Endometrium (tissue), 2 donors: ENCODE data around the gene MECR.

Source experiments
- FAIRE-seq: peaks from 2 replicates; lab custom pipeline; 2012; peaks lifted over from hg19 to GRCh38; lab: Jason Lieb, UNC
- donor health status: control.
- donor health status: control.

MECR gene

DNA sequence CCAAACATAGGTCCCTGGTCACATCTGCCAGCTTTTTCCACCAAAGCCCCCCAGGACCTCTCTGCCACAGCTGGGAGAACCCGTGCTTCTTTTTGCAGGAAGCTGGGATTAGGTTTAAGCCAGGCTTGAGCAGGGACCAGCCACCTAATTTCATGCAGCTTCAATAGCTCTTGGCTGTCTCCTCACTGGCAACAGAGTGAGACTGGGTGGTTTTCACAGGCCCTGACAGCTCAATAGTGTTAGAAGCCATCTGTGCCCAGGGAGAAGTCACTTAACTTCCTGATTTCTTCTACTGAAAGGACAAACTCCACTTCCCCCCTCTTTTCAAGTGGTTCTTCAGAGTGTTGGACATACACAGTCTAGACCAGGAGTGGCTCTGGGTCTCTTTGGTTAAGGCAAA is 28.7 kb downstream of the MECR start:
- no peak for FAIRE-seq

DNA sequence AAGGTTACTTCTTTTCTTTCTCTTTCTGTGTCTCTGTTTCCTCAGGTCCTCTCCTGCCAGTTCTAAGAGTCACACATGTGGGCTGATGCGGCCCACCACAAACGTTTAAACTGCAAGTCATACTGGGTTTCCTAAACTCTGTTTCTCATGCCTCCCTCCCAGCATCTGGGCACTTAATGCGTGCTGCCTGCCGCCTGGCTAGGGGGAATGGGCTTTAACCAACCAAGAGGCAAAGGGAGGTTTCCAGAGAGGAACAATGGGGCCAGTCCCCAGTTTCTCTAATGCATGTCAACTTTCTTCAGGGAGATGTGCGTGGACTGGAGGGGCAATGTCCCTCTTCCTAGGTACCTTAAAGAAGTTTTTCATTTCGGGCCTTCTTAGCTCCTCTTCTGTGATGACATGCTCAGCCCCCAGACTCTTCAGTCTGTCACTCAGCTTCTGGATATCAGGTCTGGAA is 29.1 kb downstream of the MECR start:
- no peak for FAIRE-seq

DNA sequence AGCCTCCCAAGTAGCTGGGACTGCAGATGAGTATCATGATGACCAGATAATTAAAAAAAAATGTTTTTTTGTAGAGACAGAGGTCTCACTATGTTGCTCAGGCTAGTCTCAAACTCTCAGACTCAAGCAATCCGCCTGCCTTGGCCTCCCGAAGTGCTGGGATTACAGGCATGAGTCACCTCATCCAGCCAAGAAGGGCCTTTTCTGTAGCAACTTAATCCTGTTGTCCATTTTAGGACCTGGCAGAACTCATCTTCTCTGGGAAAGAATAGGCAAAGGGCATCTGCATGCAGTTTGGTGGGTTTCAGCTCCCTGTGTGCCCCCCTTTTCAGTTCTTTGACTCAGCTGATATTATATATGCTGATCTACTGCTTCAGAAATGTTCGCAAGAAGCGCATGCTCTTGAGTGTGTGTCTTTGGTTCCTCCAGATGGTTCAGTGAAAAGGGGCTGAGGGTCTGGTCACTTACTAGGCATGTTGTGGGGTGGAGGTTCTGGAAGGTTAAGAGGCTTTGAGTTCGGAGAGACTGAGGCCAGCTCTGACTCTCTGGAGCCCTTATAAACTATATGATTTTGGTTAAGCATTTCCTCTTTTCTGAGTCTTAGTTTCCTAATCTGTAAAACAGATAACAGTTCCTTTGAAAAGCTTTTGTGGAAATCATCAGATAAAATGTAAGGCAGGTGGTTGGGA is 29.7 kb downstream of the MECR start:
- FAIRE-seq: no peak

DNA sequence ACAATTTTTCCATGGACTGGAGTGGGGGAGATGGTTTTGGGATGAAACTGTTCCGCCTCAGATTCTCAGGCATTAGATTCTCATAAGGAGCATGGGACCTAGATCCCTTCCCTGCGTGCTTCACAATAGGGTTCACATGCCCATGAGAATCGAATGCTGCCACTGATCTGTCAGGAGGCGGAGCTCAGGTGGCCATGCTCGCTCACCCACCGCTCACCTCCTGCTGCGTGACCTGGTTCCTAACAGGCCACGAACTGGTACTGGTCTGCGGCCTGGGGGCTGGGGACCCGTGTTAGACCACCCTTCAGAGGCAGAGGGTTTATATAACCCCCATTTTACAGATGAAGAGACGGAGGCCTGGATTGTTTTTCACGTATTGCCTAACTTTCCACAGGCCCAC is 32.7 kb downstream of the MECR start:
- FAIRE-seq: no peak

DNA sequence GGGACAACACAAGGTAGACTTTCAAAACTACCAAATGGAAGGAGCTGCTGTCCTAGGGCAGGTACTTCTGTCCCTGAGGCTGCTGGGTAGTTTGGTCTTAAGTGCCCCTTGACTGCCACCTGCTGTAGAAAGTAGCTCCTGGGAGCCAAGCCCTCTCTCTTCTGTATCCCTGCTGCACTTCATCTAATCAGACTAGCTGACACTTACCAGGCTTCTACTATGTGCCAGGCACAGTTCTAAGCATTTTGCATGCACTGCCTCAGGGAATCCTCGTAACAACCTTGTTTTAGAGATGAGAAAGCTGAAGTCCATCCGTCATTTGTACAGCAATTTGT is 33.2 kb downstream of the MECR start:
- FAIRE-seq: no peak

DNA sequence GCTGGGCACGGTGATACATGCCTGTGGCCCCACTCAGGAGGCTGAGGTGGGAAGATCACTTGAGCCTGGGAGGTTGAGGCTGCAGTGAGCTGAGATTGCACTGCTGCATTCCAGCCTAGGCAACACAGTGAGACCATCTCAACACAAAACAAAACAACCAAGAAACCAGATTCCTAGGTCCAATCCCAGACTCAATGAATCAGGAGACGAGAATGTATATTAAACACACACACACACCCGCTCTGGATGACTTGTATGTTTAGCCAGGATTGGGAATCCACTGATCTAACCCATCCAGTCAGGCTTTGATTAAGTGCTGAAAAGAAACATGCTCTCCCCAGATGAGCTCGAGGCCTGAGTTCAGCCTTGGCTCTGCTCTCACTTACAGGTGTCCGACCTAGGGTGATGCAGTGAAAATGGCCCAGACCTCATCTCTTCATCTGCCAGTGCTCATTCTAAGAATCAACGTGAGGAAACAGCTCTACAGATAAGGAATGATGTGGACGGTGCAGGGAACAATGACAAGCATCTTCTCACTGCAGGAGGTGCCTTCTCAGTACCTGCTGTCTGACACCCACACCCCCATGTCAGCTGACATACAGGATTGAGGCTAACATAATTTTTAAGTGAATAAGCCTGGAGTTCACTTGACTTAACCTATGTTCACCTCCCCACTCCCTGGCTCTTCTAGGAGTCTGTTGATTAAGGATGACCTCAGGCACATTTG is 33.7 kb downstream of the MECR start:
- FAIRE-seq: no peak

DNA sequence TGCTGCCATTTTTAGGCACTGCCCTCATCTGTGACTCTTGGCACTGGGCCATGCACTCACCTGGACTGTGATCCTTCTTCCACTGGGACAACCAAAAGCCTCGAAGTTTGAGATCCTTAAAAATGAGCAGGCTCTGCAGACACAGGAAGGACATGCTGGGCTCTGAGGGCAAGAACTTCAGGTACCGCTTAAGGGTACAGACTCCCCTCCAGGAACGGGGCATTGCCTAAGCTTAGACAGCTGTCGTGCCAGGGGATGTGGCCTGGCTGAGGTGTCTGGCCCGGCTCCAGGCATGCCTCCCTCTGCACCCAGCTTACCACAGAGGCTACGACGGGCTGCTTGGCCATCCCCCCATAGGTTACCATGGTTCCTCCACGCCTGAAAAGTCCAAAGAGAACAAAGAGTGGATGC is 34.8 kb downstream of the MECR start:
- FAIRE-seq: no peak

DNA sequence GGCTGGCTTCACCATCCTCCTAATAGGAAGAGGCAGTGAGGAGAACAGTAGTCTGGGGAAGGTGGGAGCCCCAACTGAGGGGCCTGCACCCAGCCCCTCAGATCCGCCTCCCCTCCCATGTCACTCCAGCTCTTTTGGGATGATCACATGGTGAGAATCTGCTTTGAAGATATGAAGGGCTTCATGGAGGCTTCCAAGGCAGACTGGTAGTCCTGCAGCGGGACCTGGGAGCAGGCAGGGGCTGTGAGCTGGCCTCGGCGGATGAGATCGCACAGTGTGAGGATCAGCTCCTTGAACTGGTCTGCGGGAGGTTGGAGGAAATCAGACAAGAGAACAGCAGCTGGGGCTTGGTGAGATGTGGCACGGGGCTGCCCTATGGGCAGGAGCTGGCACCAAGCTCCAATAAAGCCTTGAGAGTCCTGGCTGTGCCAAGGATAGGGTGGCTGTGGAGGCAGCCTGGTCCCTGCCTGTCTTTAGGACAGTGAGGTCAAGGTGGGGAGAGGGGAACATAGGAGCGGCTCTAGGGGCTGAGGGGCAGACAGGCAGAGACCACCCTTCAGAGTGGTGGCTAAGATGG is 36.8 kb downstream of the MECR start:
- no peak for FAIRE-seq

DNA sequence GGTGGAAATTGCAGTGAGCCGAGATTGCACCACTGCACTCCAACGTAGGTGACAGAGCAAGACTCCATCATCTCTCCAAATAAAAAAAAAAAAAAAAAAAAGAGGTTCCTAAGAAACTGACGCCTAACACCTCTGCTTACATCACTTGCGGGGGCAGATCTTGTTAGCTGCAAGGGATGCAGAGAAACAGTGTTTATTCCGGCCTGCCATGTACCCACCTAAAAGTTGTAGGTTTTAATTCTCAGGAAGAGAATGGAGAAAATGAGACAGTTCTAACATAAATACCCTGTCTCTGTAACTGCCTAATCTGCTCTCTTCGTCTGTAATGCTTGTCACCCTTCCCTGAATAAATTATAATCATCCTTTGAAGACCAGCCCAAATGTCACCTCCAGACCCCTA is 40.0 kb downstream of the MECR start:
- no peak for FAIRE-seq

DNA sequence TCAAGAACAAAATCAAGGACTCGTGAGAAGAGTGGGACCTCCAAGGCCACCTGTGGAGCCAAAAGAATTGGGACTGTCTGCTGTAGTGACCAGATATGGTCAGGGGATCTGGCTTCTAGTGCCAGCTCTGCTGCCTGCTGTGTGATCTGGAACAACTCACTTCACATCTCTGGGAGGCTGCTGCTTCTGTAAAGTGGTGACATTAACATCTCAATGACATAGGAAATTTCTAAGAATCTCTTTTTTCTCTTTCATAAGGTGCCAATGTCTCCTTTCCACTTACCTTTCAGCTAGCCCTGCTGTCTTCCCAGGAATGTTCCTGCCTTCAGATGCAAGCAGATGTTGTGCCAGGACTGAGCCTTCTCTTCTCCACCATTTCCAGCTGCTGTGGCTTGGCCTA is 44.0 kb downstream of the MECR start:
- FAIRE-seq: no peak

DNA sequence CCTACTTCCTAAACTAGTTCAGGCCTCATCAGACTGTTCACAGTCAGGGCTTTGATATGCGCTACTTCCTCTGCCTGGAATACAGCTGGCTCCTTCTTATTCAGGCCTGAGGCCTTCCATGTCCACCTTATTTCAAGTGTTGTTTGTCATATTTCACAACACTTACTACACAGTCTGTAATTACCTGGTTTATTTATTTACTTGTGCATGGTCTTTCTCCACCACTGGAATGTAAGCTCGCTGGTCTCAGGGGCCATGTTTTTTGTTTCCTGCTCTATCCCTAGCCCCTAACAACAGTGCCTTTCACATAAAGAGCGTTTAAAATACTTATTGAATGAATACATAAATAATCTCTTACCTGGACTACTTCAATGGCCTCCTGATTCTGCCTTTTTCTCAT is 44.5 kb downstream of the MECR start:
- no peak for FAIRE-seq

DNA sequence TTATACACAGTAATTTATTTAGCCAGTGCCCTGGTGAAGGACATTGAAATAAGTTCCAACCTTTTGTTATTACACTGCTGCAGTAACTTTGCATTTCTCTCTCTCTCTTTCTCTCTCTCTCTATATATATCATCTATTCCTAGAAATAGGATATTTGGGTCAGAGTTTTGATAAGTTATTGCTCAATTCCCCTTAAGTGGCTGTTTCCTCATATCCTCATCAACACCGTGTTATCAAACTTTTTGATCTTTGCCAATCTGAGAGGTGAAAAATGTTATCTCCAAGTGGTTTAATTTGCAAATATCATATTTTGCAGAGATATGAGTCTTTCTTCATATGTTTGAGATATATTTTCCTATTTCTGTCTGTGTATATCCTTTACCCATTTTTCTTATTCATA is 47.4 kb downstream of the MECR start:
- no peak for FAIRE-seq

DNA sequence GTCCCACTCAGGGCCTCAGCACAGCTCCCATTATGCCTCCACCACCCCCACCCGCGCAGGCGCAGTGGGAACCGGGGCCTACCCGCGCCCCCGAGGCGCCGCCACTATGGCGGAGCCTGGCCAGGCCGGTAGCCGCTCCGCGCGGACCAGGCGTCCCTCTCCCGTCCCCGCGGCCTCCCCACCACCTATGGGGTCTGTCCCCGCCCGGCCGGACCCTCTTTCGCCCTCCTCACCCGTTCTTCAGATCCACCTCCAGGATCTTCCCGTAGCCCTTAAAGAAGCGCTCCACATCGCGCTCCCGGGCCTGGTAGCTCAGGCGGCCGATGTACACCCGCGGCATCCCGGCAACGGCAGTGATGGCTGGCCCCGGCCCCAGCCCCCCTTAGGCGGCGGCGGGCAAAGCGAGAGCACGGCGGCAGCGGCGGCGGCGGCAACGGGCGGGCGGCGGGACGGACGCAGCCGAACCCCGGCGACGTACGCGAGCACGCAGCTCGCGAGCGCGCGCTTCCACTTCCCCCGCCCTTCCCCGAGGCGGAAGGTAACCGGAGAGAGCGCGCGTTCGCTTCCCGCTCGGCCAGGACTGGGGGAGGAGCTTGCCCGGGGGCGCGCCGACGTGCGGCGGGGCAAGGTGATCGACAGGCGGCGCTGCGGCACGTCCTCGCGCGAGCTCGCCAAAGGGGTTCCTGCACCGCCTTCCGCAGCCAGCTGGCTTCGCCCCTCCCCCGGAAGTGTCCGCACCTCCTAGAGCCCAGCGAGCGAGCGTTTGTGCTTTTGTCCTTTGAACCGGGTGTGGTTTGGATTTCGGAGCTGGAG is 49.1 kb downstream of the MECR start, which contains the start of gene SRSF4:
TSS of gene SRSF4 (minus strand) at position 488 of the 813 bp plus-strand sequence. CDS start at position 340, 148 bp downstream.
- FAIRE-seq: peak; percentile 92

DNA sequence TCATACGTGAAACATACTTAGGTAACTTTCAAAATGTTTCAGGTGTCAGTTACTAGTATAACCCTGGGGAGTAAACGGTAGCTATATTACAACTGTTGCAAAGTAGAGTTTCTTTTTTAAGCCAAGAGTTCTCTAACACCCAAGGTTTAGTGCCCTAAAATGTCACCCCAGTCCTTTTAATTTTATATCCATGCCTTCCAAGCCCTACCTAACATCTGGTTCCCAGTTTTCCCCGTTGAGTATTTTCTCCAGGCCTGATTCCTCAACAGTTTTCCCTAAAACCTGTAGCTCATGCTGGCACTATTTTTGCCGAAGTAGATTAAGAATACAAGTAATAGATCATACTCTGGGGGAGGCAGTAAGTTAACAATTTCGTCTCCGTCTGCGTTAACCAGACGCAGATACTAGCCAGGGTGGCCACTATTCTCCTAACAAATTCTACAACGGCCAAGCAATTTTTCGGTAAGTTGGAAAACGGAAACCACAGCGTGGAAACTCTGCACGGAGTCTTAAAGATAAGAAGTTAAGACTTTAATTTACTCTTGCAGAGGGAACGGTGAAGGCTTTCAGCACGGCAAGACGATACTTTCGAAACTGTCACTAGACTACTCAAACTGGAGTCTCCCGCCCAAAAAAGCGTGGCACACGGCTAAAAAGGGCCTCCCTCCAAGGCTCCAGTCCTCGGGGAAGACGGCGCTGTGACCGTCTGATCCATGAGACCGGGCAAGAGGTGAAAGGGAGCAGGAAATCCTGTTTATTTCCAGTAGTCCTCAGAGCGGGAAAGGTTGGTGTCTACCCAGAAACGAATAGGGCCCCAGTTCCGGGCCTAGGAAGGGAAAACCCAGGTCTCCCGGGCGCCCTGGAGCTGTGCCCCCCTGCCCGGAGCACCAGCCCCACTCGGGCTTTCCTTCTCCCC is 50.0 kb downstream of the MECR start:
- no peak for FAIRE-seq

DNA sequence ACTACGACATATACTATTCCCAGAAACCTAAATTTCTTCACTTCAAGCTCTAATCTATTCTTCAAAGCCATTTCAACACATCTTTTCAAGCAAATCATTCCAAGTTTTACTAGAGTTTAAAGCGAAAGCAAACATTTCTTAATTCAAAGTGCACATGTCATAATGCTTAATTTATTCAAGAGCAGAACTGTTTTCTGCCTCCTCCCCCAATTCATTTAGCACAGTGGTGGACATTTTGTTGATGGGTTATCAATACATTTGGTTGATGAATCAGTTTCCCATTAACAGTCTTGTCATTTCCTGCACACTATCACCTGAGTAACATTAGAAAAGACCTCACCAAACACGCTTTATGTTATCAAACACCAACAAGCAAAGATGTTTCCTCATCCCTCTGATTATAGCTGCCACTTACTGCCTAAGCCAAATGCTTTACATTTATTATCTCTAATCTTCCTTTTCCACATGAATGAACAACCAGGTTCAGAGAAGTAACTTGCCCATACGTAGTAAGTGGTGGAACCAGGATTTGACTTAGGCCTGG is 51.0 kb downstream of the MECR start:
- FAIRE-seq: no peak

DNA sequence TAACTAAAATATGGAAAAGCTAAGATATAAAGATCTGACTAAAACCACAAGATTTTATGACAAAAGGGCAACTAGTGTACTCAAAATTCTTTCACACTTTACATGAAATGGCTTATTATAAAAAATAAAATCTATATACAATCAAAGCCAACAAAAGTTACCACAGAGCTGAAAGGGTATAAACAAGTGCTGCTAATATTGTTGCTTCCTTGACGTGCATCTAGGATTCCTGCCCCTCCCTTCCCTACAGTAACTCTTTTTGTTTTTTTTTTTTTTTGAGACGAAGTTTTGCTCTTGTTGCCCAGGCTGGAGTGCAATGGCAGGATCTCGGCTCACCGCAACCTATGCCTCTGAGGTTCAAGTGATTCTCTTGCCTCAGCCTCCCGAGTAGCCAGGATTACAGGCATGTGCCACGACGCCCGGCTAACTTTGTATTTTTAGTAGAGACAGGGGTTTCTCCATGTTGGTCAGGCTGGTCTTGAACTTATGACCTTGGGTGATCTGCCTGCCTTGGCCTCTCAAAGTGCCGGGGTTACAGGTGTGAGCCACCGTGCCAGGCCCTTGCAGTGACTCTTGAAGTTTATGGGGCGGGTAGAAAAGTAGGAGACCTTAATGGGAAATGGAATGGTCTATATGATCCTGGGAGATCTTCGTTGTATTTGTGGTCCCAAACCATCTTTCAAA is 53.6 kb downstream of the MECR start:
- FAIRE-seq: no peak

DNA sequence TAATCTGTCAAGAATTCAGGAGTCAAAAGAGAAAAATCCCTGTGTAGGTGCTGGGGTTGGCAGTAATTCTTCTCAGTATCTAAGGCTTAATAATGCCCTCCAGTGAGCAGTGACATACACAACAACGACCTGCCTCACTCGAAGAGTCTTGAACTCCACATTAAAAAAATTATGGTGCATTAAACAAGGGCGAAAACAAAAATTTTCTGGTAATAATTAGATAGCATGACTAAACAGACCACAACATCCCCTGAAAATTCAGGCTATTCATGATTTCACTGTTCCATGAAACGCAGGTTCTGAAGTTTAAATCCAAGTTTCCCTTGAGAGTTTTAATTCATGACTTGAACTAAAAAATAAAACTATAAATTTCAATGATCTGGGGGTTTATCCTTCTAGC is 54.2 kb downstream of the MECR start:
- FAIRE-seq: no peak

DNA sequence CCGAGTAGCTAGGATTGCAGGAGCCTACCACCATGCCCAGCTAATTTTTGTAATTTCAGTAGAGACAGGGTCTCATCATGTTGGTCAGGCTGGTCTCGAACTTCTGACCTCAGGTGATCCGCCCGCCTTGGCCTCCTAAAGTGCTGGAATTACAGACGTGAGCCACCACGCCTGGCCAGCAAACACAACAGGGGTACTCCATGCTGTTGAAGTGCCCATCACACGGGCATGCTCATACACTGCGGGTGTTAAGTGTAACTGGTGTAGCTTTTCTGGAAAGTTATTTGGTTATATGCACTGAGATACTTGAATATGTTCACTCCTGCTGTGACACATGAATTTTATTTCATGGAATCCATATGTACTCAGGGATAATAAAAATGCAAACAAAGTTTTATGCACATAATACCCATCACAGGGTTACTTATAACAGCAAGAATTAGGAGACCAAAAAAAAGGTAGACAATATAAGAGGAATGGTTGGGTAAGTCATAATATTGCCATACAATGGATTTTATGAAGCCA is 58.3 kb downstream of the MECR start:
- no peak for FAIRE-seq

DNA sequence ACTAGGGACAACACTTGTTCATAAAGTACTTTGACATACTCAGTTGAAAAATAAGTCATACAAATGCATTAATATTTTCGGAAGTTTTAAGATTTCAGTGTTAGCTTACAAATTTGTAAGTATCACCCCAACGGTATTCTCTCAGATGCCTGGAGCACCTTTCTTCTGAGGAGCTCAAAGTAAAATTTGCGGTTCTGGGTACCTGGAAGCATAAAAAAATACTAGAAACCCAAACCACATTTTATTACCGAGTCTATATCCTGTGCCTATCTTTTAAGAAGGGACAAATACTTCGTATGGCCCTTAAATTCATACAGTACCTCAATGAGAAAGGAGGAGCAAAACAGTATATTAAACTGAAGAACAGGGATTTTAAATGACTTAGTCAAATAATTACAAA is 59.2 kb downstream of the MECR start:
- no peak for FAIRE-seq

DNA sequence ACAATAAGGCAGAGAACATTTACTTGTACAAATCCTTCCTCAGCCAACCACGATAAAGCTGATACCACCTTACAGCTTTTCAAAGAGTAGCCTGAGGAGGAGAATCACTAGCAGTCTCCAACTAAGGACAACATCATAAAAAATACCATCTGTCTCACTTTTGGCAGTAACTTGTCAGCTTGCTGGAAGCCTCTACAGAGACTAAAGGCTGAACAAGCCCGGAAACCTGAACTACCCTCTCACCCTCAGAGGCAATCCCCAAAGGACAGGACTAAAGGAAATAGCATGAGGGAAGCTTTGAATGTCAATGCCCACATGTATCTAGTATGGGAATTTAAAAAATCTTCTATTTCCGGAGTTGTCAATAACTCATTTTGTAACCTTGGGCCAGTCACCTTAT is 59.6 kb downstream of the MECR start:
- FAIRE-seq: no peak

DNA sequence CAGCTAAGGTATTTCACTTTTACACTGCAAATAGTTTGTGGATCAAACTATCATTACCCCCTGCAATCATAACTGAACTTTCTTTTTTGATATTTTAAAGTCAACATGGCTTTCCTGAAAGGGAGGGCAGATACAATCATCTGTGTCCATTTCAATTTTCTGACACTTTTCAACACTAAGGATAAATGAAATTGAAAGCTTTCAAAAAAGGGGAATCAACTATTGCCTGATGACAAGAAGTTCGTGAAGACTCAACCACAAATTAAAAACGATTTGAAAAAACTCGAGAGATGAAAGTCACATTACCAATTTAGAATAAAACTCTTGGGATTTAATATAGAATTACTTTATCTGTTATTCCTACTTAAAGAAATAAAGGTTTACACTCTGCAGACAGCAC is 60.8 kb downstream of the MECR start:
- FAIRE-seq: no peak
